ENCODE data around the gene HOXA4.

GRCh38 chr7:27179030-27179429 is 48.5 kb upstream of the HOXA4 start:
- no peak for TF ChIP-seq CTCF (IDR thresholded peaks at IDR 0.05)
- TF ChIP-seq POLR2A (IDR thresholded peaks at IDR 0.05): no peak
- no peak for TF ChIP-seq POLR2AphosphoS5 (IDR thresholded peaks at IDR 0.05)
